Spleen (tissue), 11 donors: ENCODE data around the gene AKAP9. TPM values are rescaled to one million over a fixed set of nuclear protein-coding genes. Genes with fewer than 3 reads are reported as not detected.
"Not testable (repeated sequence)": the region's sequence is repeated elsewhere in the genome, so short reads cannot be mapped to it uniquely, and the experiment has no call there.

Source experiments
- DNase-seq: peaks from one replicate; pipeline ENCODE4 v3.0.0-alpha.2; 2020
- H3K27ac ChIP-seq, 8 donors: fragments of 200-600 bp; sonication (generic) in 7 of 8; 1 replicate in 4 of 8; 2 replicates in 4 of 8; pipeline versions ENCODE4 v1.5.0 to v1.8.0; 2016 to 2021; ENCODE audit warnings: inconsistent platforms in 4 of 8, mild to moderate bottlenecking in 4 of 8, moderate library complexity in 1 of 8
- H3K27me3 ChIP-seq, 7 donors: fragments of 200-600 bp; sonication (generic) in 6 of 7; replicated peaks in 1 of 7; 1 replicate in 4 of 7; 2 replicates in 3 of 7; pipeline versions ENCODE4 v1.5.0 to v1.8.0; 2016 to 2021; ENCODE audit warnings: inconsistent platforms in 3 of 7, mild to moderate bottlenecking in 1 of 7
- H3K36me3 ChIP-seq, 6 donors: fragments of 200-600 bp; sonication (generic) in 5 of 6; 1 replicate in 4 of 6; 2 replicates in 2 of 6; pipeline versions ENCODE4 v1.5.0 to v1.8.0; 2016 to 2021; ENCODE audit warnings: inconsistent platforms in 2 of 6
- H3K4me1 ChIP-seq, 6 donors: fragments of 200-600 bp; sonication (generic) in 5 of 6; 1 replicate in 3 of 6; 2 replicates in 3 of 6; pipeline versions ENCODE4 v1.5.0 to v1.8.0; 2016 to 2021; ENCODE audit warnings: inconsistent platforms in 3 of 6
- H3K4me3 ChIP-seq, 8 donors: fragments of 200-600 bp; sonication (generic) in 7 of 8; 1 replicate in 4 of 8; 2 replicates in 4 of 8; pipeline versions ENCODE4 v1.5.0 to v1.8.0; 2016 to 2021; ENCODE audit warnings: inconsistent platforms in 4 of 8, mild to moderate bottlenecking in 4 of 8, moderate library complexity in 2 of 8
- H3K9me3 ChIP-seq, 8 donors: fragments of 200-600 bp; sonication (generic) in 7 of 8; 1 replicate in 4 of 8; 2 replicates in 4 of 8; pipeline versions ENCODE4 v1.5.0 to v1.8.0; 2016 to 2021; ENCODE audit warnings: inconsistent platforms in 4 of 8
- POLR2A ChIP-seq, 3 donors: fragments of 450-650 bp; IDR thresholded peaks; one replicate each; pipeline ENCODE4 v1.5.1; 2017; ENCODE audit warnings: antibody characterized with exemption in 3 of 3, mild to moderate bottlenecking in 1 of 3
- POLR2AphosphoS5 ChIP-seq, 3 donors: sonication (generic); formaldehyde crosslinking; IDR thresholded peaks; one replicate each; pipeline ENCODE4 v1.5.1; 2017; ENCODE audit warnings: antibody characterized with exemption in 3 of 3
- WGBS, 5 donors: extraction: QIAGEN DNeasy Blood & Tissue Kit in 3 of 5; methylation state at CpG; one replicate each; pipeline versions ENCODE4 v1.1.5 to v1.1.7; 2013 to 2018; 5-methylcytosine and 5-hydroxymethylcytosine counted together
- intact Hi-C: fragments of 100-400 bp; cut with DNase I; formaldehyde crosslinking; loops from one replicate; pipeline ENCODE4 v1.15.0; 2023; ENCODE audit warnings: low total_unique reads
- polyA plus RNA-seq, 3 donors: library from polyadenylated mRNA; stranded (reverse); fragments of 200-250 nt; gene quantifications; one replicate each; pipeline ENCODE4 v1.2.1, GENCODE V29; 2013
- total RNA-seq, 7 donors: library from RNA; depleted of rRNA in 3 of 7; stranded (reverse); fragments of >200 nt in 3 of 7; fragmentation: NEBNext Ultra II Directional in 4 of 7; extraction: Animal tissue kit (Norgen Biotek cat#: 25700) in 4 of 7; gene quantifications; one replicate each; pipeline versions ENCODE4 v1.1.0 to v1.2.1, GENCODE V29; 2016 to 2021
- TF ChIP-seq, protein P1 (sequence below), 11 experiments: fragments of 200-600 bp in 7 of 11; fragments of 450-650 bp in 4 of 11; sonication (generic) in 4 of 11; IDR thresholded peaks in 8 of 11; conservative IDR thresholded peaks in 3 of 11; 1 replicate in 7 of 11; 2 replicates in 4 of 11; pipeline versions ENCODE4 v1.4.0 to v1.8.0; 2016 to 2021; ENCODE audit warnings: antibody characterized with exemption in 11 of 11, inconsistent platforms in 4 of 11, mild to moderate bottlenecking in 1 of 11
- donor health status: healthy with polysubstance abuse.
- donor health status: DM: no; HTN: no; CAD: no; lungs with moderate emphysema.
- donor health status: DM: no; HTN: no; CAD: no.
- donor health status: Bipolar disorder and iron deficiency.
- donor health status: healthy.
- donor health status: DM: no; HTN: no; CAD: no.
- donor health status: DM: yes; HTN: yes; CAD: no.

AKAP9 gene
- total and polyA plus RNA-seq, 10 donors = 7.5 to 100 (median 68.5) TPM

DNA sequence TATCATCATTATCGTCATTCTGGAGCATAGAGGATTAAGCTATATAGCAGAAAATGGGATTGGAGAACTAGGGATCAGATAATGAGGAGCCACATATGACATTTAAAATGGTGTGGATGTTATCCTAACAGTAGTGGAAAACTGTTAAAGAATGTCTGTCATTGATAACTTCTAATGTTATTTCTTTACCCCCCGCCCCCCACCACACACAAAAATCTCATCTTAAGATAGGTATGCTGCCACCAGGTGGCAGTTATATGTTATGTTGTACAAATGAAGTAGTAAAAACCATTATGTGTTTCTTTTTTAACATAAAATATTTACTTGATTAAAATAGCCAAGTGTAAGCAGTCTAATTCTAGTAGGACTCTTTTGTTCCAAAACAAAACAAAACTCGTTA lies 13.0 kb downstream of the AKAP9 start:
- Histone ChIP-seq H3K27me3 (no peaks in the 10 kb centered on the region), H3K9me3 (no peaks in the 10 kb centered on the region), H3K36me3 (peaks cover 0 to 7% (median 0%) of the 10 kb centered on the region in 6 donors), H3K4me1 (peaks cover 0 to 13% (median 6%) of the 10 kb centered on the region in 6 donors), H3K27ac (no peak overlapping the region), H3K4me3 (no peak overlapping the region)
- intact Hi-C loops = no loop called here
- WGBS, 5 donors = 88 to 95% (median 91%) methylated on average over 3 of the region's 3 CpGs
- TF ChIP-seq POLR2AphosphoS5 (IDR thresholded peaks at IDR 0.05) = no peak
- TF ChIP-seq, protein P1, sequence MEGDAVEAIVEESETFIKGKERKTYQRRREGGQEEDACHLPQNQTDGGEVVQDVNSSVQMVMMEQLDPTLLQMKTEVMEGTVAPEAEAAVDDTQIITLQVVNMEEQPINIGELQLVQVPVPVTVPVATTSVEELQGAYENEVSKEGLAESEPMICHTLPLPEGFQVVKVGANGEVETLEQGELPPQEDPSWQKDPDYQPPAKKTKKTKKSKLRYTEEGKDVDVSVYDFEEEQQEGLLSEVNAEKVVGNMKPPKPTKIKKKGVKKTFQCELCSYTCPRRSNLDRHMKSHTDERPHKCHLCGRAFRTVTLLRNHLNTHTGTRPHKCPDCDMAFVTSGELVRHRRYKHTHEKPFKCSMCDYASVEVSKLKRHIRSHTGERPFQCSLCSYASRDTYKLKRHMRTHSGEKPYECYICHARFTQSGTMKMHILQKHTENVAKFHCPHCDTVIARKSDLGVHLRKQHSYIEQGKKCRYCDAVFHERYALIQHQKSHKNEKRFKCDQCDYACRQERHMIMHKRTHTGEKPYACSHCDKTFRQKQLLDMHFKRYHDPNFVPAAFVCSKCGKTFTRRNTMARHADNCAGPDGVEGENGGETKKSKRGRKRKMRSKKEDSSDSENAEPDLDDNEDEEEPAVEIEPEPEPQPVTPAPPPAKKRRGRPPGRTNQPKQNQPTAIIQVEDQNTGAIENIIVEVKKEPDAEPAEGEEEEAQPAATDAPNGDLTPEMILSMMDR (IDR thresholded peaks at IDR 0.05 in 8 of 11, conservative IDR thresholded peaks at IDR 0.05 in 3 of 11) = peak in 2 of 11 experiments; percentile 7 to 10
- no peak for DNase-seq

DNA sequence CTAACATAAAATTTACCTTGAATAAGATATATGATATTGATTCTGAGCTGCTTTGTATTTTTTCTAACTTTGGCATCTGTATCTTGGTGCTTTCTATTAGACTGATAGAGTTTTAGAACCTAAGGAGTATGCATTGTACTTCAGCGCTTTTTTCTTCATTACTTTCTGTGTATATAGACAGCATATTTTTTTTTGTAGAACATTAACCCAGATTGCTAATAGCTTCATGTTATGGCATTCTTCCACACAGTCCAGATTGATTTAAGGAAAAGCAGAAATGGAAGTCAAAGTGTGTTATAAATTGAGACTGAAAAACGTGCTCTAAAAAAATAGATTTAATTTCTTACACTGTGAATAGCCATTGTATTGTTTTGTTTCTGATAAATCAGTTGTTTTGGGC lies 15.8 kb downstream of the AKAP9 start:
- DNase-seq, H3K36me3 ChIP-seq, H3K27ac ChIP-seq, intact Hi-C loops, H3K4me3 ChIP-seq, H3K9me3 ChIP-seq, H3K27me3 ChIP-seq: not testable (repeated sequence)
- 91 to 97% (median 94%) methylated on average over 2 of the region's 2 CpGs for WGBS, 5 donors
- peaks cover 0 to 13% (median 6%) of the 10 kb centered on the region in 6 donors for H3K4me1 ChIP-seq

DNA sequence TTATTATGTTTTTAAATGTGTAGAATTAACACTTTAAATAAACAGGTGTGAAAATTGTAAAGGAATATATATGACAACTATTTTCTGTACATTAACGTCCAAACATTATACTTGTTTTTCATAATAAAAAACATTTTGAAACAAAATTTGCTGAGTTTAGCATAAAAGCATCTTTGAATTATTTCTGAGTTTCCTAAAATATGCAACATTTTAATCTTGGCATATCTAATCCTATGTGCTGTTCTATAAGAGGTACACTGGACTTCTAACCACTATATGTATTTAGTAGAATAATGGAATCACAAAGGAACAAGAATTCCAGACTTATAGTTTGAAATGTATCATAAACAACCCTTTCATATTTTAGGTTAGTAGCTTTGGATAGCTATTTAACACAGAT lies 16.6 kb downstream of the AKAP9 start:
- no peak overlapping the region for H3K27ac ChIP-seq
- no peaks in the 10 kb centered on the region for H3K9me3 ChIP-seq
- intact Hi-C loops = no loop called here
- WGBS, 5 donors = 91 to 100% (median 95%) methylated on average over 1 of the region's 1 CpG
- H3K4me1 ChIP-seq = peaks cover 0 to 13% (median 6%) of the 10 kb centered on the region in 6 donors
- peaks cover 0 to 7% (median 0%) of the 10 kb centered on the region in 6 donors for H3K36me3 ChIP-seq
- TF ChIP-seq POLR2A (IDR thresholded peaks at IDR 0.05) (no peak), POLR2AphosphoS5 (IDR thresholded peaks at IDR 0.05) (no peak)
- TF ChIP-seq, protein P1 (IDR thresholded peaks at IDR 0.05 in 8 of 11, conservative IDR thresholded peaks at IDR 0.05 in 3 of 11) = no peak
- no peak overlapping the region for H3K4me3 ChIP-seq
- DNase-seq = no peak
- no peaks in the 10 kb centered on the region for H3K27me3 ChIP-seq

DNA sequence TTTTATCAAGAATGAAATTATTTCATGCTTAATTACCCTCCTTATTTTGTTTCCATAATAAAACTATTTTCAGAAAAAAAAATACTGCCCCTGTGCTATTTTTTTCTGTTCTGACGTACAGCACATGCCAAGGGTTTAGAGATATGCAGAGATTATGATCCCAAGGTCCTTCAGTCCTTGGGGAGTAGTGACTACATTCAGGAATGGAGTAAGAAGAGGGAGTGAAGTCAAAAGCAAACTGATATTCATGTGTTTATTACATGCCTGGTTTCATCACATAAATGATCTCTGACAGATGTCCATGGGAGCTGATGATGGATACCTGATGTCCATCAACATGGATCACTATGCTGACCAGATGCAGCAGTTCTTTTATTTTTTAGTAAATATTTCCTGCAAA lies 17.2 kb downstream of the AKAP9 start:
- peaks cover 0 to 7% (median 0%) of the 10 kb centered on the region in 6 donors for H3K36me3 ChIP-seq
- no peaks in the 10 kb centered on the region for H3K27me3 ChIP-seq
- WGBS, 5 donors = 45 to 71% (median 66%) methylated on average over 1 of the region's 1 CpG
- no peak overlapping the region for H3K27ac ChIP-seq
- TF ChIP-seq, protein P1 (IDR thresholded peaks at IDR 0.05 in 8 of 11, conservative IDR thresholded peaks at IDR 0.05 in 3 of 11) = no peak
- no peak for TF ChIP-seq POLR2A (IDR thresholded peaks at IDR 0.05)
- TF ChIP-seq POLR2AphosphoS5 (IDR thresholded peaks at IDR 0.05) = no peak
- H3K9me3 ChIP-seq = no peaks in the 10 kb centered on the region
- H3K4me3 ChIP-seq = no peak overlapping the region
- DNase-seq = no peak
- intact Hi-C loops = no loop called here
- peaks cover 0 to 13% (median 6%) of the 10 kb centered on the region in 6 donors for H3K4me1 ChIP-seq

DNA sequence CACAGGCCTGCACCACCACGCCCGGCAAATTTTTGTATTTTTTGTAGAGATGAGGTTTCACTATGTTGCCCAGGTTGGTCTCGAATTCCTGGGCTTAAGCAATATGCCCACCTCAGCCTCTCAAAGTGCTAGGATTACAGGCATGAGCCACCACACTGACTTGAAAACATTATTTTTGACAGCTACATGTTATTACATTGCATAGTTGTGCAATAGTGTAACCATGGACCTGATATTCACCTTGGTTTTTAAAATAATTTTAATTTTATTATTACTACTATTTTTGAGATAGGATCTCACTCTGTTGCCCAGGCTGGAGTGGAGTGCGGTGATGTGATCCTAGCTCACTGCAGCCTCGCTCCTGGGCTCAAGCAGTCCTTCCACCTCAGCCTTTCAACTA lies 18.4 kb downstream of the AKAP9 start:
- H3K9me3 ChIP-seq = no peaks in the 10 kb centered on the region
- no peak overlapping the region for H3K27ac ChIP-seq
- 58 to 93% (median 81%) methylated on average over 5 of the region's 5 CpGs for WGBS, 5 donors
- H3K4me3 ChIP-seq = no peak overlapping the region
- DNase-seq = no peak
- intact Hi-C loops = no loop called here
- no peak for TF ChIP-seq POLR2AphosphoS5 (IDR thresholded peaks at IDR 0.05)
- TF ChIP-seq, protein P1 (IDR thresholded peaks at IDR 0.05 in 8 of 11, conservative IDR thresholded peaks at IDR 0.05 in 3 of 11) = no peak
- no peak for TF ChIP-seq POLR2A (IDR thresholded peaks at IDR 0.05)
- peaks cover 0 to 13% (median 6%) of the 10 kb centered on the region in 6 donors for H3K4me1 ChIP-seq
- no peaks in the 10 kb centered on the region for H3K27me3 ChIP-seq
- H3K36me3 ChIP-seq = peaks cover 0 to 7% (median 0%) of the 10 kb centered on the region in 6 donors
